GM19328 (cell line): ENCODE data around the gene RAVER1.
A peak's percentile ranks its signal among the peaks of the same experiment; 100 is the strongest.

Experiments used
- ATAC-seq: cut with Tn5 transposase; IDR thresholded peaks from one replicate; pipeline ENCODE4 v1.9.1; 2021; ENCODE audit warnings: mild to moderate bottlenecking, moderate library complexity; ENCODE audit not compliant: unreplicated experiment

RAVER1 gene

DNA sequence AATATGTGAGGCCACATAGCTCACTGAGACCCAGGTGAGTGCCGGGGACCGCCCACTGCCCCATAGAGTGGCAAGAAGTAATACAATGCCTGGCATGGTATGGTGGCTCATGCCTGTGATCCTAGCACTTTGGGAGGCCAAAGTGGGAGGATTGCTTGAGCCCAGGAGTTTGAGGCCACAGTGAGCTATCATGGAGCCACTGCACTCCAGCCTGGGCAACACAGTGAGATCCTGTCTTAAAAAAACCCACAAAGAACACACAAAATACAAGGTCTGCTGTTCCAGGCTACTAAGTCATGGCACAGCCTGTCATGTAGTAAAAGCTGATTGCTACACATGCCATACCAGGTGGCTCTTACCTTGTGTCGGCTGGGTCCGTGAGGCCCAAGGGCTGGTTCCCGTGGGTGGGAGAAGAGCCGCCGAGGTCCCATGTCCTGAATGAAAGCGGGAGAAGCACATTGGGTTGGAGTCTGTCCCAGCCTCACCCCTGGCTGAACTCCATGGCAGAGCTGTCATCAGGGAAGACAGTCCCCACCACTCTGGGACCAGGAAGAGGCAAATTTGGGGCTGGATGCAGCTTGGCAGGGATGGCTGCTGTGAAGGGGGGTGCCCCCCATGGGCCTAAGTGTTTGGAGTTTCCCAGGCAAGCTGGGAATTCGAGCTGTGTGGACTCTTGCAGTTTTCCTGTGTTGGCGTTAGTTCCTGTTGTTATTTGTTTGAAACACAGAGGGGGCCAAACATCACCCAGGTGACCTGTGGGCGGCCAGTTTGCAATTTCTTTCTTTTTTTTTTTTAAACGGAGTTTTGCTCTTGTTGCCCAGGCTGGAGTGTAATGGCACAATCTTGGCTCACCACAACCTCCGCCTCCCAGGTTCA, 14.3 kb downstream of the RAVER1 start:
- no peak for ATAC-seq

DNA sequence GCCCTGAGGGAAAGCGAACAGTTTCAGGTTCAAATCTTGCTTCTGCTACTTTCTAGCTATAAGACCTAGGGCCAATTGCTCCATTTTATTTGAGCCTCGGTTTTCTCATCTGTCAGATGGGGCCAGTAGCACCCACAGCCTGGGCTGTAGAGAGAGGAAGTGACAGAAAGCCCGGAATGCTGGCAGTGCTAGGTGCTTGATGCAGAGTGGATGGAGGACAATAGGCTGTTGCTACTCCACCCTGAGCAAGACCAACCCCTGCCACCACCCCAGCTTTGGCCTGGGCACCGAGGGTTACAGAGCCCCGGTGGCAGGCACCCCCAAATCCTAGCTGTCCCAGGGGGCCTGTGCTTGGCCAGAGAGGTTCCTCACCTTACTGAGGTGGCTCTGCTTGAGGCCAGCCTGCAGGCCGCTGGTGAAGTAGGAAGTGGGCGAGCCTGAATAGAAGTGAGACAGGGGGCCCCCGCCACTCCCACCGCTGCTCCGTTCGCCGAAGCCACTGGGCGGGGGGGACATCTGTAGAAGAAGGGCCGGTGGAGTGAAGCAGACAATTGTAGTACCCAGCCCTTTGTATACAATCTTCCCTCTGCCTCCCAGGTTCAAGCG, 15.4 kb downstream of the RAVER1 start:
- ATAC-seq: no peak

- no peak for ATAC-seq
These were observed 16.1 kb downstream of the RAVER1 start for GRCh38 chr19:10317045-10317856.

DNA sequence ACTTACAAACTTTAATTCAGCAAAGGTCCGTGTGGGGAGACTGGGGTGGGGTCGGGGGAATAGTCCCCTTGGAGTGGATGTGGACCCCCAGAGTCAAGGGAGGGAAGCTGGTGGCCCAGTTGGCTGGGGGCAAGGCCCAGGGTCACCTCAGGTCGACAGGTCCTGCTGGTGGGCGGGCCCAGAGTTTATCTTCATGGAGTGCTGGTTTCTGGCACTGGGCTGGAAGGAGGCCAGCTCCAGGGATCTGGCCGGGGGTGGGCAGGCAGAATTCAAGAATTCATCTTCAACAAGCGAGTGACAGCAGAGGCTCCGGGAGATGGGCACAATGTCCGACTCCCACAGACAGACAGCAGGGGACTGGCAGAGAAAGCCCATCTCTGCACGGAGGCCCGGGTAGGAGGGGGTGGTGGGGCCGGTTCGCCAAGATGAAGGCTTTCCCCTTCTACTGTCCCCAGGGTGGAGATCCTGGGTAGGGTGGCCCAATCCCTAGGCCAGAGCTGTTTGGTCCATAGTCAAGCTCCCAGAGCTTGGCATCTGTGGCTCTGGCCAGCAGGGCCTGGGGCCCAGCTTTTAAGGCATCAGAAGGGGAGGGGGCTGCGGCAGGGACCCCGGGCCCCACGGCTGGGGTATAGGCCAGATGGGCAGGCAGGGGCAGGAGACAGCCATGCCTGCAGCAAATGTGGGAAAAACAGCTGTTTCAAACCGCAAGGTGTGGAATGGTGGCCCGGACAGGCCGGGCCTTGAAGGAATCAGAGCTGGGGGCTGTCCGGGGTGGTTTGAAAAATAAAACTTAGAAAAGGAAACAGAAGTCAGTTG, 16.9 kb downstream of the RAVER1 start:
- ATAC-seq: peak; percentile 14

- peak; percentile 62 for ATAC-seq
These were observed 17.8 kb downstream of the RAVER1 start, which contains the start of gene FDX2 for GRCh38 chr19:10315335-10316214. FDX2 (minus strand) TSS chr19:10316015; CDS start chr19:10315996, 19 bp downstream.

- no peak for ATAC-seq
These were observed 23.9 kb downstream of the RAVER1 start, which contains the start of gene ZGLP1 for GRCh38 chr19:10309423-10309822. ZGLP1 (minus strand) TSS chr19:10309815.

DNA sequence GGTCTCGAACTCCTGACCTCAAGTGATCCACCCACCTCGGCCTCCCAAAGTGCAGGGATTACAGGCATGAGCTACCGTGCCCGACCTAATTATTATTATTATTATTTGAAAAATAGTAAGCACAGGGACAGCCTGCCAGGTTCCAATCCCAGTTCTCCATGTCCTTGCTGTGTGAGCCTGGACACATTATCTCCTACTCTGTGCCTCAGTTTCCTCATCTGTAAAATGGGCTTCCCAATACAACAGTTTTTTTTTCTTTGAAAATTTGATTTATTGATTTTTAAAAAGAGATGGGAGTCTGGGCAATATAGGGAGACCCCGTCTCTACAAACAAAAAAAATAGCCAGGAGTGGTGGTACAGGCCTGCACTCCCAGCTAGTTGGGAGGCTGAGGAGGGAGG, 27.0 kb downstream of the RAVER1 start:
- ATAC-seq: no peak

DNA sequence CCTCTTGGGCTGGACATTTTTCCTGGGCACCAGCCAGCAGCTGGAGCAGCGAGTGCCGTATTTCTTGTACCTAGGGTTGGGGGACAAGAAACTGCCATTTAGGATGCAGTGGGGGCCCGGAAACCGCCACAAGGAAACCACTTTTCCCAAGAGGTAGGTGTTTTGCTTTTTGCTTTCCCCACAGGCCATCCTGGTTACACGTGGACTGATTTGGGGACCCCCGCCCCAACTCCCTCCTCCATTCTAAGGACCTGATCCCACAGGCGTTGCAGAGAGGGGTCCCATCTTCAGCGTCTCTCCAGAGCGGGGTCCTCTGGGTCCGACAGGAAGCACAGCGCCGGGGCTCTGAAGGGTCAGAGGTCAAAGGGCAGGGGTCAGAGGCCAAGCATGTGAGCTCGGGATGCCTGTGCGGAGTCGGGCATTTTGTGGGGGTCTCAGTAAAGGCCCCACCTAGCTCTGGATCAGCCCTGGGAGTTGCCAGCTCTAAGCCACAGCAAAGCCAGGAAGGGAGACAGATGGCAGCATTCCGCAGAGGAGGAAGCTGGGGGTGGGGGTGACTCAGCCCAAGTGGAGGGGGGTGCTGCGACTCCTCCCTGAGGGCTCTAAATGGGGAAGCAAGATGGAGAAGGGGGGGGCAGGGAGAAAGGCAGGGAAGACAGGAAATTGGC, 28.1 kb downstream of the RAVER1 start:
- no peak for ATAC-seq

DNA sequence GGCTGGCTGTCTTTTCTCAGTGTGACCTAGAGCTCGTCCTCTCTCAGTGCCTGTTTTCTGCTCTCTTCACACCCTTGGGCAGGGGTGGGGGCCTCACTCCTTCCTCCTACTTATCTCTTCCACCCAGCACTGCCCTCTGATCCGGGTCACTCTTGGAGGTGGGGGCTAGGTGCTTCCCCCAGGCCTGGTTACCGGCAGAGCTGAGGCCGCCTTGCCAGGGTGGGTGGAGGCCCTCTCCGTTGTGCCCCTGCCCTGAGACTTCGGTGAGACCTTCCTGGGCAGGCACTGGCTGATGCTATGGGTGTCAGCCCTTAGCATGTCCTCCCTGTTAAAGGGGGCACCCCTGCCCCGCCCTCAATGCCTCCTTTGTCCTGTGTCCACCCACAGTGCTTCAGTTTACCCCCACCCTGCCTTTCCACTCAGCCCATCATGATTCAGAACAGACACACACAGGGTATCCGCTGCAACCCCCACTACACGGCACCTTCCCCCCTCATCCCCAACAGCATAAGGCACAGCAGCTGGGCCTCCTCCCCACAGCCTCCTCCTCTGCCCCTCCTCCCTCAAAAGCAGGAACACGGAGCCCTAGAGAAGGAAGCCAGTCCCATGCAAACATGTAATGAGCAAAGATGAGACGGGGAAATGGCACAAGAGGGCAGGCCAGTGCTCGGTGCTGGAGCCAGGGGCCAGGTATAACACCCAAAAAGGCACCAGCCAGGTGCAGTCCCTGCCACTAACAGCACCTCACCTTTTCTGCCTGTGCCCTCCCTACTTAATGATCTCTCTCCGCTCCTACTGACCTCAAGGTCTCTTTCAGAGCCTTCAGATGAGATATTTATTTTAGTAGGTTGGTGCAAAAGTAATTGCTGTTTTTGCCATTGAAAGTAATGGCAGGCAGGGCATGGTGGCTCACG, 33.5 kb downstream of the RAVER1 start:
- no peak for ATAC-seq

DNA sequence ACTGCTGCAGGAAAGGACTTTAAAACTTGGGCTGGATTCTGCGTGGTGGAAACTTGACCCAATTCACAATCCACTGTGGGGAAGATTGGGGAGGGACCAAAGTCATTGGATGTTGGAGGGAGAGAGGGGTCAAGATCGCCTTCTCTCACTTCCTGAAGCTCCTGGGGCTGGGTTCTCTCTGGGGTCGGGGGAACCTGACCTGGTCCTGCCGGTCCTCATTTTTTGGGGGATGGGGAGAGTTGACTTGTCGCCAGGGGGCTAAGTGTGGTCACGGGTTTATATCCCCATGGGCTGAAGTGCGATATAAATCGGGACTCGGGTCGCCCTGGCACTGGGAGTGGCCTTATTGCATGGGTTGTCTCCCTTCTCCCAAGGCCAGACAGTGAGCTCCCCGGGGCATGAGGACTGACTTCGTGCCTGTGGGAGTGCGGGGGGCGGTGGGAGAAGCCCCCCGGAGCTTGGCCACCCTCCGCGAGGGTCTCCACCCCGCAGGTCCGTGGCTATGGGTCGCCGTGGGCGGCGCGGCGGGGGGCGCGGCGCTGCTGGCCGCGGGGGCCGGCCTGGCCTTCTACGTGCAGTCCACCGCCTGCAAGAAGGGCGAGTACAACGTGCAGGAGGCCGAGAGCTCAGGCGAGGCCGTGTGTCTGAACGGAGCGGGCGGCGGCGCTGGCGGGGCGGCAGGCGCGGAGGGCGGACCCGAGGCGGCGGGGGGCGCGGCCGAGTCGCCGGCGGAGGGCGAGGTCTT, 37.3 kb downstream of the RAVER1 start:
- ATAC-seq: no peak

DNA sequence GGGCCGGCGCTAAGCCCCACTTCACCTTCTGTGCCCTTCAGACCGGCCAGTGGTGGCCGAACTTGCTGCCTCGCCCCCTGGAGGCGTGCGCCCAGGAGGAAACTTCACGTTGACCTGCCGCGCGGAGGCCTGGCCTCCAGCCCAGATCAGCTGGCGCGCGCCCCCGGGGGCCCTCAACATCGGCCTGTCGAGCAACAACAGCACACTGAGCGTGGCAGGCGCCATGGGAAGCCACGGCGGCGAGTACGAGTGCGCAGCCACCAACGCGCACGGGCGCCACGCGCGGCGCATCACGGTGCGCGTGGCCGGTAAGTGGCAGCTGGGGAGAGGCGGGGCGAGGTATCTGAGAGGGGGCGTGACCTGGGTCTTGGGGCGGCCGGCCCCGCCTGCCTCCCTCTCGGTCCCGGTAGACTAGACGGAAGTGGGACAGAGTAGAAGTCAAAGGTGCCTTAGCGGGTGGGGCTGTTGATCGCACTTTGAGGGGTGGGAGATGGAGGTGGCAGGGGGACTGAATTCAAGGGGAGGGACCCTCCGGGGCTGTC, 38.0 kb downstream of the RAVER1 start:
- no peak for ATAC-seq

DNA sequence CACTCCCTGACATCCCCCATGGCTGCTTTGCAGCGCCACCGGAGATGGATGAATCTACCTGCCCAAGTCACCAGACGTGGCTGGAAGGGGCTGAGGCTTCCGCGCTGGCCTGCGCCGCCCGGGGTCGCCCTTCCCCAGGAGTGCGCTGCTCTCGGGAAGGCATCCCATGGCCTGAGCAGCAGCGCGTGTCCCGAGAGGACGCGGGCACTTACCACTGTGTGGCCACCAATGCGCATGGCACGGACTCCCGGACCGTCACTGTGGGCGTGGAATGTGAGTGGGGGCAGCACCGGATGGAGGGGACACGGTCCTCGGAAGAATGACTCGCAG, 39.0 kb downstream of the RAVER1 start:
- no peak for ATAC-seq

- no peak for ATAC-seq
These were observed 39.5 kb downstream of the RAVER1 start for GRCh38 chr19:10293637-10294367.

DNA sequence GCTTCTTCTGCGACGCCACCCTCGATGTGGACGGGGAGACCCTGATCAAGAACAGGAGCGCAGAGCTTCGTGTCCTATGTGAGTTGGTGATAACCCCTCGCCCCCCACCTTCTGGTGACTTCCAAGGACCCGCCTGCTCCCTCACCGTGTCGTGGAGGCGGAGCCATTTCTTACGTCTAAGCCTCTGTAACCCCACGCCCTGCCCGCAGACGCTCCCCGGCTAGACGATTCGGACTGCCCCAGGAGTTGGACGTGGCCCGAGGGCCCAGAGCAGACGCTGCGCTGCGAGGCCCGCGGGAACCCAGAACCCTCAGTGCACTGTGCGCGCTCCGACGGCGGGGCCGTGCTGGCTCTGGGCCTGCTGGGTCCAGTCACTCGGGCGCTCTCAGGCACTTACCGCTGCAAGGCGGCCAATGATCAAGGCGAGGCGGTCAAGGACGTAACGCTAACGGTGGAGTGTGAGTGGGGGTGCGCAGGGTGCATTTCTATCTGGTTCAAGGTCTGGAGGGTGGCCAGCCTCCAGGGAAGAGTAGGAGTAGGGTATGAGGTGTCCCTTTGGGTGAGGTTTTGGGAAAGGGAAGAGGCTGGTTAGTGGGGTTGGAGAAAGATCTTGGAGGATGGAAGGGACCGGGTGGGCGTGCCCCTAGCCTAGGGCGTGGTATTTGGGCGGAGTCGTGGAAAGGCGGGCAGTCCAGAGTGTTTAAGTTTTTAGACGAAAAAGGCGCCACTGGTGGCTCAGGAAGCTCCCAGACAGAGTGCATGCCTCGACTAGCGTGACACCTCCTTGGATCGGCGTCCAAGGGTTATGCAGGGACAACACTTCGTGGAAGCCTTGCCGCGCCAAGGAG, 40.3 kb downstream of the RAVER1 start:
- ATAC-seq: no peak

DNA sequence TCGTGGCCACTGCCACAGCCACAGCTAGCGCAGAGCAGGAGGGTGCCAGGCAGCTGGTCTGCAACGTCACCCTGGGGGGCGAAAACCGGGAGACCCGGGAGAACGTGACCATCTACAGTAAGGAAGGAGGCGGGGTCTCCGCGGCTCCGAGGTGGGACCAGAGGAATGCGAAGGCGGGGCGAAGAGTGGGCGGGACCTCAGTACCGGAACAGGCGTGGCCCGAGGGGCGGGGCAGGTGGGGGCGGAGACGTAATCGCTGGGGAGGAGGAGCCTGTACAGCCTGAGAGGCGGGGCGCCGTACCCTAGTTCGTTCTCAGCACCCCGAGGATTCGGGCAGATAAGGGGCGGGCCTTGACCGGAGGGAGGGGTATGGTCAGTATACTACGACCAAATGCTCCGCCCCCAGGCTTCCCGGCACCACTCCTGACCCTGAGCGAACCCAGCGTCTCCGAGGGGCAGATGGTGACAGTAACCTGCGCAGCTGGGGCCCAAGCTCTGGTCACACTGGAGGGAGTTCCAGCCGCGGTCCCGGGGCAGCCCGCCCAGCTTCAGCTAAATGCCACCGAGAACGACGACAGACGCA, 41.0 kb downstream of the RAVER1 start:
- ATAC-seq: peak; percentile 50
